Chondrocyte (in vitro differentiated cells): Measurements from ENCODE around the gene COL6A1. TPM values are rescaled to one million over a fixed set of nuclear protein-coding genes. Genes with fewer than 3 reads are reported as not detected.

ENCODE experiments used
- DNase-seq: peaks from one replicate; pipeline ENCODE4 v3.0.0; 2021; ENCODE audit warnings: mixed read lengths, low spot score
- H3K27ac Mint-ChIP-seq: one replicate; pipeline ENCODE4 v1.8.0; 2021; ENCODE audit warnings: mild to moderate bottlenecking, moderate library complexity, mixed read lengths; ENCODE audit not compliant: unreplicated experiment
- H3K27me3 Mint-ChIP-seq: 2 replicates; pipeline ENCODE4 v1.8.0; 2021; ENCODE audit warnings: low read depth, mixed read lengths
- H3K36me3 Mint-ChIP-seq: 2 replicates; pipeline ENCODE4 v1.8.0; 2021; ENCODE audit warnings: low read depth, mixed read lengths
- H3K4me1 Mint-ChIP-seq: 2 replicates; pipeline ENCODE4 v1.8.0; 2021; ENCODE audit warnings: low read depth, mild to moderate bottlenecking, mixed read lengths
- H3K4me3 Mint-ChIP-seq: one replicate; pipeline ENCODE4 v1.8.0; 2021; ENCODE audit warnings: mild to moderate bottlenecking, moderate library complexity, mixed read lengths; ENCODE audit not compliant: unreplicated experiment
- H3K9me3 Mint-ChIP-seq: 2 replicates; pipeline ENCODE4 v1.8.0; 2021; ENCODE audit warnings: low read depth, mixed read lengths
- total RNA-seq: library from RNA; stranded (reverse); gene quantifications from 3 replicates; pipeline ENCODE4 v1.2.1, GENCODE V29; 2021
- TF ChIP-seq, protein P1 (sequence below): fragments of 200-600 bp; sonication (generic); IDR thresholded peaks from 2 replicates; pipeline ENCODE4 v1.5.0; 2021; ENCODE audit warnings: antibody characterized with exemption, mild to moderate bottlenecking, moderate library complexity

Gene COL6A1
- total RNA-seq, 1 donor from 2014 or later = 1,052 TPM

DNA sequence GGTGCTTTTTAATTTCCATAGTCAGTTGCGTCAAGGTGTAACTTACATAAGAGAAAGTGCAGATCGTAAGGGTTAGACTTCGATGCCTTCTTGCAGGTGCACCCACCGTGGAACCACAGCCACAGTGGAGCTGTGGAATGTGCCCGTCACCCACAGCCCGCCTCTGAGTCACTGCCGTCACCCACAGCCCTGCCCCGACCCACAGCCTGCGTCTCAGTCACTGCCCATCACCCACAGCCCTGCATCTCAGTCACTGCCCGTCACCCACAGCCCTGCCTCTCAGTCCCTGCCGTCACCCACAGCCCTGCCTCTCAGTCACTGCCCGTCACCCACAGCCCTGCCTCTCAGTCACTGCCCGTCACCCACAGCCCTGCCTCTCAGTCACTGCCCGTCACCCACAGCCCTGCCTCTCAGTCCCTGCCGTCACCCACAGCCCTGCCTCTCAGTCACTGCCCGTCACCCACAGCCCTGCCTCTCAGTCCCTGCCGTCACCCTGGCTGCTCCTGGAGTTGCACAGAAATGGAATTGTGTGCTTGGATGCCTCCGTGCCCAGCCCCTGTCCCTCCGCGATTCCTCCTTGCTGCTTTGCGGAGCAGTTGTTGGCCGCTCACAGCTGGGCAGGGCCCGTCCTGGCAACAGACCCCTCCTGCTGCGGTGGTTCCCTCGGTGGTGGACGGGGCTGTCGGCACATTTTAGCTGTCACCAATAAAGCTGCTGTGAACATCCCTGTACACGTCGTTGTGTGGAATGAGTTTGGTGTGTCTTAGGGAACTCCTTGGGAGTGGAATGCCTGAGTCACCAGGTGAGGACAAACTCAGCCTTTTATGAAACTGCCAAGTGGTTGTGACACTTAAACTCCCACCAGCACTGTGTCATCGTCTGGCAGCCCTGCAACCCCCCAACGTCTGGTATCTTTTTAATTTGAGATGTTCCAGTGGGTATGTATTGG is 71.4 kb downstream of the COL6A1 start:
- Mint-ChIP-seq H3K36me3 (no peaks in the 10 kb centered on the region), H3K27me3 (no peaks in the 10 kb centered on the region), H3K4me1 (peaks cover 46% of the 10 kb centered on the region), H3K4me3 (peak overlapping the region; percentile 35), H3K9me3 (no peaks in the 10 kb centered on the region), H3K27ac (peak overlapping the region; percentile 77)
- TF ChIP-seq, protein P1, sequence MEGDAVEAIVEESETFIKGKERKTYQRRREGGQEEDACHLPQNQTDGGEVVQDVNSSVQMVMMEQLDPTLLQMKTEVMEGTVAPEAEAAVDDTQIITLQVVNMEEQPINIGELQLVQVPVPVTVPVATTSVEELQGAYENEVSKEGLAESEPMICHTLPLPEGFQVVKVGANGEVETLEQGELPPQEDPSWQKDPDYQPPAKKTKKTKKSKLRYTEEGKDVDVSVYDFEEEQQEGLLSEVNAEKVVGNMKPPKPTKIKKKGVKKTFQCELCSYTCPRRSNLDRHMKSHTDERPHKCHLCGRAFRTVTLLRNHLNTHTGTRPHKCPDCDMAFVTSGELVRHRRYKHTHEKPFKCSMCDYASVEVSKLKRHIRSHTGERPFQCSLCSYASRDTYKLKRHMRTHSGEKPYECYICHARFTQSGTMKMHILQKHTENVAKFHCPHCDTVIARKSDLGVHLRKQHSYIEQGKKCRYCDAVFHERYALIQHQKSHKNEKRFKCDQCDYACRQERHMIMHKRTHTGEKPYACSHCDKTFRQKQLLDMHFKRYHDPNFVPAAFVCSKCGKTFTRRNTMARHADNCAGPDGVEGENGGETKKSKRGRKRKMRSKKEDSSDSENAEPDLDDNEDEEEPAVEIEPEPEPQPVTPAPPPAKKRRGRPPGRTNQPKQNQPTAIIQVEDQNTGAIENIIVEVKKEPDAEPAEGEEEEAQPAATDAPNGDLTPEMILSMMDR = no peak
- DNase-seq = no peak

DNA sequence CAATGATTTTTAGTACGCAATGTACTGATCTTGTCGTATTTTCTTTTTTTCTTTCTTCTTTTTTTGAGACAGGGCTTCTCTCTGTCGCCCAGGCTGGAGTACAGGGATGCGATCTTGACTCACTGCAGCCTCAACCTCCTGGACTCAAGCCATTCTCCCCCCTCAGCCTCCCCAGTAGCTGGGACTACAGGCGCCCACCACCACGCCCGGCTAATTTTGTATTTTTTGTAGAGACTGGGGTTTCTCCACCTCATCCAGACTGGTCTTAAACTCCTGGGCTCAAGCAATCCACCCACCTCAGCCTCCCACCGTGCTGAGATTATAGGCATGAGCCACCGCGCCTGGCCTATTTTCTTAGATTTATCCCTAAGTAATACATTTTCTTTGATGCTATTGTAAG is 72.5 kb downstream of the COL6A1 start:
- H3K27ac Mint-ChIP-seq = peak overlapping the region; percentile 75
- no peak overlapping the region for H3K4me3 Mint-ChIP-seq
- H3K27me3 Mint-ChIP-seq = no peaks in the 10 kb centered on the region
- H3K9me3 Mint-ChIP-seq = no peaks in the 10 kb centered on the region
- DNase-seq = no peak
- no peaks in the 10 kb centered on the region for H3K36me3 Mint-ChIP-seq
- H3K4me1 Mint-ChIP-seq = peaks cover 52% of the 10 kb centered on the region
- TF ChIP-seq, protein P1 = no peak

DNA sequence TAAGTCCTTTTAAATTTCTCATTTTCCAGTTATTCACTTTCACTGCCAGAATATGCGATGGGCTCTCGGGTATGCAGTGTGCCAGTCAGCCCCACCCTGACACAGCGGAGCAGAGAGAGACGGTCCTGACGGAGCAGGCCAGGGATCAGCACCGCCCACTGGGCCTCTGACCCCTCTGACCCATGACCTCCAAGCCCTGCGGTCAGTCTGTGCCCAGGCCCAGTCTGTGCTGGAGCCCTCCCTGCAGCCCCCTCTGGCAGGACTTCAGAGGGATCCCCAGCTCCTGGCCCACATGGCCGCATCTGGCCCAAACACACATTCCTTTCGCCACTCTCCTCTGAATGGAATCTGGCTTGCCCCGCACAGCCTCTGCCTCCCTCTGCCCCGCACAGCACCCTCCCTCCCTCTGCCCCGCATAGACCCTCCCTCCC is 72.9 kb downstream of the COL6A1 start:
- DNase-seq = peak; percentile 74
- Mint-ChIP-seq H3K27me3 (no peaks in the 10 kb centered on the region), H3K4me1 (peaks cover 57% of the 10 kb centered on the region), H3K4me3 (no peak overlapping the region), H3K36me3 (no peaks in the 10 kb centered on the region), H3K27ac (peak overlapping the region; percentile 75), H3K9me3 (no peaks in the 10 kb centered on the region)
- TF ChIP-seq, protein P1 = no peak

Other genes with a start within 250 kb of the COL6A1 start
- 1,314 to 1,671 TPM (median 1,646 TPM) in 3 replicates for gene COL6A2, start 116.3 kb downstream of the COL6A1 start, total RNA-seq
- 1.7 to 4.1 TPM (median 1.7 TPM) in 3 replicates for gene FTCD, start 173.8 kb downstream of the COL6A1 start, total RNA-seq
- gene SPATC1L, start 202.7 kb downstream of the COL6A1 start, total RNA-seq = 14.0 to 18.5 TPM (median 14.1 TPM) in 3 replicates
- 93.2 to 110 TPM (median 107 TPM) in 3 replicates for gene LSS, start 247.0 kb downstream of the COL6A1 start, total RNA-seq